GM12875 (cell line): ENCODE results near the gene TMEM125.

Experiments used
- H3K4me3 ChIP-seq: one replicate; pipeline ENCODE4 v1.5.1; 2011; ENCODE audit warnings: low read depth, low read length, control low read depth
- TF ChIP-seq, protein P1 (sequence below): IDR thresholded peaks from 2 replicates; pipeline ENCODE4 v1.5.1; 2011; ENCODE audit warnings: low read depth, mild to moderate bottlenecking, control low read depth, inconsistent platforms, low read length, moderate library complexity, borderline replicate concordance; ENCODE audit not compliant: insufficient read depth

The TMEM125 gene

DNA sequence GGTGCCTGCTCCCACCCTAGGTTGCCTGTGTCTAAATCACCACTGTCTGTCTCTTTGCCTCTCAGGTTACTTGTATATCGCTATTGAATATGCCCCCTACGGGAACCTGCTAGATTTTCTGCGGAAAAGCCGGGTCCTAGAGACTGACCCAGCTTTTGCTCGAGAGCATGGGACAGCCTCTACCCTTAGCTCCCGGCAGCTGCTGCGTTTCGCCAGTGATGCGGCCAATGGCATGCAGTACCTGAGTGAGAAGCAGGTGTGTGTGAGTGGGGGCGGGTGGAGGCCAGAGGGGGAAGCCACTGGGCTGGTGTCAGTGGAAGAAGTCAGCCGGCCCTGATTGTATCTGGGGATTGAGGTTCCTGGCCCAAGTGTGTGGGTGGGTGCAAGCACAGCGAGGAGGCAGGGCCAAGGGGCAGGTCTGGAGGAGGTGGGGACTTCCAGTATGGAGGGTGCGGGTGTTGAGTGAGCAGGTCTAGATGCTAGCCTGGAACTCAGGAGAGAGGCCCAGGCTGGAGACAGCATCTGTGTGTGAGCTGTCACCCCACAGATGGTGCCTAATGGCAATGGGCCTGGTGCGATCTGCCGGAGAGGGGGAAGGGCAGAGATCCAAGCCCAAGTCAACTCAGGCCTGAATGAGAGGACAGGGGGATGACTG, 48.2 kb downstream of the TMEM125 start:
- TF ChIP-seq, protein P1, sequence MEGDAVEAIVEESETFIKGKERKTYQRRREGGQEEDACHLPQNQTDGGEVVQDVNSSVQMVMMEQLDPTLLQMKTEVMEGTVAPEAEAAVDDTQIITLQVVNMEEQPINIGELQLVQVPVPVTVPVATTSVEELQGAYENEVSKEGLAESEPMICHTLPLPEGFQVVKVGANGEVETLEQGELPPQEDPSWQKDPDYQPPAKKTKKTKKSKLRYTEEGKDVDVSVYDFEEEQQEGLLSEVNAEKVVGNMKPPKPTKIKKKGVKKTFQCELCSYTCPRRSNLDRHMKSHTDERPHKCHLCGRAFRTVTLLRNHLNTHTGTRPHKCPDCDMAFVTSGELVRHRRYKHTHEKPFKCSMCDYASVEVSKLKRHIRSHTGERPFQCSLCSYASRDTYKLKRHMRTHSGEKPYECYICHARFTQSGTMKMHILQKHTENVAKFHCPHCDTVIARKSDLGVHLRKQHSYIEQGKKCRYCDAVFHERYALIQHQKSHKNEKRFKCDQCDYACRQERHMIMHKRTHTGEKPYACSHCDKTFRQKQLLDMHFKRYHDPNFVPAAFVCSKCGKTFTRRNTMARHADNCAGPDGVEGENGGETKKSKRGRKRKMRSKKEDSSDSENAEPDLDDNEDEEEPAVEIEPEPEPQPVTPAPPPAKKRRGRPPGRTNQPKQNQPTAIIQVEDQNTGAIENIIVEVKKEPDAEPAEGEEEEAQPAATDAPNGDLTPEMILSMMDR = no peak
- H3K4me3 ChIP-seq = no peak overlapping the region

DNA sequence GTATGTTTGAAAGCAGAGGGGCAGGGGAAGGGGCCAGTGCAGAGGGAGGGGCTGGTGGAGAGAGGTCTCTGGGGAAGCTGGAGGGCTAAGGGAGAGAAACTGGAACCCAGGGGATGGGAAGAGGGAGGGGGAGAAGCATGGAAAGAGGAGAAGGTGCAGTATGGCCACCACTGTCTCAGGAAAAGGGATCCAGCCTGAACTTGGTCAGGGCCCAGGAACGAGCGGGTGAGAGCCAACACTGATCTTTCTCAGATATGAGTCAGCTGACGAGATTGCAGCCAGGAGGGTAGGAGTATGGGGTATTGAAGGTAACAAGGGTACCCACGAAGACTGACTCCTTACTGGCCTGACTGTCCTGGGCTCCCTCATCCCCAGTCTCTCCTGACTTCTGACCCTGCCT, 49.0 kb downstream of the TMEM125 start:
- H3K4me3 ChIP-seq = no peak overlapping the region
- TF ChIP-seq, protein P1 = no peak

DNA sequence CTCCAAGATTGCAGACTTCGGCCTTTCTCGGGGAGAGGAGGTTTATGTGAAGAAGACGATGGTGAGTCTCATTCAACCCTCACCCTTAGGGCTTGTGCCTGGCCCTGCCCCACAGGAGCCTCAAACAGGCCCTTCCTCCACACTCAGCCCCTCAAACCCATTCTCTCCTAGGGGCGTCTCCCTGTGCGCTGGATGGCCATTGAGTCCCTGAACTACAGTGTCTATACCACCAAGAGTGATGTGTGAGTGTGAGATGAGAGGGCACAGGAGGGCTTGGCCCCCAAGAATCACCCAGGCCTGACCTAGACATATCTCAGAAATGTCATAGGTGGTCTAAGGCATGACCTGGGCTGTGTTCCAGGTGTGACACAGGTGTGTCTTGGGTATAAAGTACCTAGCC, 49.5 kb downstream of the TMEM125 start:
- no peak overlapping the region for H3K4me3 ChIP-seq
- TF ChIP-seq, protein P1 = no peak

DNA sequence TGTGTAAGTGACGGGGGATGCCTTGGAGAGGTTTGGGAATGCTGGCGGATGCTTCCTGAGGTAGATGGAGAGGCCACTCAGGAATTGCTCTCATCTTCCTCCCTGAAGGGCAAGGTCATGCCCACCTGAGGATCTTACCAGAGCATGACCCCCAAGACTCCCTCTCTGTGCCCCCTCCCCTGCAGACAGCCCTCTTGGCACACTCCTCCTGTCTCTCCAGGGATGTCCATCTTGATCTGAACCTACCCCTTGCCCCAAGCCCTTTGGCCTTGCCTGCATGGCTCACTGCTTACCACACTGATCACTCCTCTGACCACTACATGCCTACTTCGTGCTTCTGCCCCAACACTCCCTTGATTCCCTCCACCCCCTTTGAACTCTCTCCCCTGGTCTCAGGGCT, 50.0 kb downstream of the TMEM125 start:
- no peak overlapping the region for H3K4me3 ChIP-seq
- TF ChIP-seq, protein P1 = no peak

DNA sequence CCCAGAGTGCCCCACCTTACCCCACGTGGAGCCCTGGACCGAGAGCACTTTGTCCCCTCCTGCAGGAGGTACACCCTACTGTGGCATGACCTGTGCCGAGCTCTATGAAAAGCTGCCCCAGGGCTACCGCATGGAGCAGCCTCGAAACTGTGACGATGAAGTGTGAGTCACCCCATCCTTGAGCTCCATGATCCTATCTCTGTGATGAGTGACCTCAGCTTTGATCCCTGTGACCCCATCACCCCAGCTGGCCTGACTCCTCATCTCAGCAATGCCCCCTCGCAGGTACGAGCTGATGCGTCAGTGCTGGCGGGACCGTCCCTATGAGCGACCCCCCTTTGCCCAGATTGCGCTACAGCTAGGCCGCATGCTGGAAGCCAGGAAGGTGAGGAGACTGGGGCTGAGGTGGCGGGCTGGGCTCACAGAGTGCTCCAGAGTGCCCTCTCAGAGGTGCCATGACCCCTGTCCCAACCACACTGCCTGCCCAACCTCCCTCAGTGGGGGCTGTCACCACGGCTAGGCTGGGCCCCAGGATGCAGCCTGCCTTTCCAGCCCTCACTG, 51.6 kb downstream of the TMEM125 start:
- no peak overlapping the region for H3K4me3 ChIP-seq
- TF ChIP-seq, protein P1 = no peak

DNA sequence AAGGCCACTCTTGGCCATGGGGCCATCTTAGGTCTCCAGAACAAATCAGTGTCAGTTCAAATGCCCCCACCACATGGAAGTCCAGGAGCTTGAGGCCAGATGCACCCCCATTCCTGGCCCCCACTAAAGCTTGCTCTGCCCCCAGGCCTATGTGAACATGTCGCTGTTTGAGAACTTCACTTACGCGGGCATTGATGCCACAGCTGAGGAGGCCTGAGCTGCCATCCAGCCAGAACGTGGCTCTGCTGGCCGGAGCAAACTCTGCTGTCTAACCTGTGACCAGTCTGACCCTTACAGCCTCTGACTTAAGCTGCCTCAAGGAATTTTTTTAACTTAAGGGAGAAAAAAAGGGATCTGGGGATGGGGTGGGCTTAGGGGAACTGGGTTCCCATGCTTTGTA, 52.7 kb downstream of the TMEM125 start:
- TF ChIP-seq, protein P1 = no peak

More for the DNA sequence above, 52.7 kb downstream of the TMEM125 start:
- no peak overlapping the region for H3K4me3 ChIP-seq
